Measurements from ENCODE around the gene ADCY7.

DNA sequence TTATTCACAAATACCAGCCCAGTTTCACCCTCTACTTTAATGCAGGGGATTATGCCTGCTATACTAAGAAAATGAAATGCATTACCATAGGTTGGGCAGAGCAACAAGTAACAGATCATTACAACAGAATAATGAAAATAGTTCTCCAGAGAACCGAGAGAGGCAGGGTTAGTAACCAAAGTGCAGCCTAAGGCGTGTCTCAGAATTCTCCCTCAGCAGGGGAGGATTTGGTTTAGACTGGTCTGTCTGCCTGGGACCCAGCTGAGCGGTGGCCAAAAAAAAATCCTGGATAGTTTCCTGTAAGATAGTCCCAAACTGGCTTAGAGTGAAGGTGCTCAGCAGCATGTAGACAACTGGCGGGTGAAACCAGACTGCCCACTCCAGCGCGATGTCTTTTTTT lies 30.8 kb upstream of the ADCY7 start:
- TF ChIP-seq POLR2AphosphoS5 (IDR thresholded peaks at IDR 0.05; ENCODE audit: low read depth, low read length) (no peak), TAF1 (IDR thresholded peaks at IDR 0.05; ENCODE audit: low read depth, low read length) (no peak), POLR2A (IDR thresholded peaks at IDR 0.05; ENCODE audit: low read depth, low read length) (no peak), PAX5 (IDR thresholded peaks at IDR 0.05; ENCODE audit: insufficient read depth, low read length, severe bottlenecking) (no peak), POU2F2 (IDR thresholded peaks at IDR 0.05; ENCODE audit: low read depth, low read length) (no peak)

All from GM12891 (cell line).